AG10803 (cell line): ENCODE data around the gene C2CD3.
A peak's percentile ranks its signal among the peaks of the same experiment; 100 is the strongest.

Experiments
- DNase-seq: peaks from one replicate; pipeline ENCODE4 v3.0.0; 2010; ENCODE audit warnings: low read depth
- H3K4me3 ChIP-seq: 2 replicates; pipeline ENCODE4 v1.5.1; 2011; ENCODE audit warnings: mild to moderate bottlenecking, low read length, control low read depth
- CTCF ChIP-seq: conservative IDR thresholded peaks from 2 replicates; pipeline ENCODE4 v1.5.1; 2011; ENCODE audit warnings: mild to moderate bottlenecking, low read length, control low read depth, inconsistent platforms

C2CD3 gene

GRCh38 chr11:73998846-73999575 is 171.8 kb downstream of the C2CD3 start:
- no peak overlapping the region for H3K4me3 ChIP-seq
- no peak for DNase-seq
- no peak for TF ChIP-seq CTCF

DNA sequence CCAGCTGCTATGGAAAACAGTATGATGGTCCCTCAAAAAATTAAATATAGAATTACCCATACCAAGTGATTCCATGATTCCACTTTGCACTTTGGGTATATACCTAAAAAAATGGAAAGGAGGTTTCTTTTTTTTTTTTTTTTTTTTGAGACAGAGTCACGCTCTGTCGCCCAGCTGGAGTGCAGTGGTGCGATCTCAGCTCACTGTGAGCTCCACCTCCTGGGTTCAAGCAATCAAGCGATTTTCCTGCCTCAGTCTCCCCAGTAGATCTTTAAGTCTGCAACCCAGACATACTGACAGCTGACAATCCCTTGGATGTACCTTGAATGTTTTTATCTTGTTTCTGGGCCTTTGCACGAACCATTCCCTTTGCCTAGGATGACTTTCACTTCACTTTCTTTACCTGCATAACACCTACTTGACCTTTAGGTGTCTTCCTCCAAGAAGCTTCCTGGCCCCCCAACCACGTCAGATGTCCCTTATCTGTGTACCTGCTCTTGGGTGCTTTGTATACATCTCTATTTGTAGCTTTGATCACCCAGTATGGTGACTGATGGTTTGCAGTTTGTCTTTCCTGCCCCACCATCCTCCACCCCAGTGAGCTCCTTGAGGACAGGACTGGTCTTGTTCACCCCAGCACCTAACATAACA is 173.6 kb downstream of the C2CD3 start:
- DNase-seq: no peak
- no peak for TF ChIP-seq CTCF
- no peak overlapping the region for H3K4me3 ChIP-seq

DNA sequence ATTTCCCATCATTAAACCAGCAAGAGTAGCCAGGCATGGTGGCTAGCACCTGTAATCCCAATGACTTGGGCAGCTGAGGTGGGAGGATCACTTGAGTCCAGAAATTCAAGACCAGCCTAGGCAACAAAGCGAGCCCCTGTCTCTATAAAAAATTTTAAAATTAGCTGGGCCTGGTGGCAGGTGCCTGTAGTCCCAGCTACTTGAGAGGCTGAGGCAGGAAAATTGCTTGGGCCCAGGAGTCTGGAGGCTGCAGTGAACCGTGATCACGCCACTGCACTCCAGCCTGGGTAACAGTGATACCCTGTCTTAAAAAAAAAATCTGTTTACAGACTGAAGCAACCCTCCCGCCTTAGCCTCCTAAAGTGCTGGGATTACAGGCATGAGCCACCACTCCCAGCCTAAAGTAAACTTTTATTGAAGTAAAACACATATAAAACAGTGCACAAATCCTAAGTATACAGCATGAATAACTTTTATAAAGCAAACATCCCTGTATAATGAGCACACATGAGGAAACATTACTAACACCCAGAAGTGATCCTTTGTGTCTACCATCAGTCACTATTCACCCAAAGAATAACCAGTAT is 174.5 kb downstream of the C2CD3 start:
- no peak for TF ChIP-seq CTCF
- DNase-seq: no peak
- no peak overlapping the region for H3K4me3 ChIP-seq

DNA sequence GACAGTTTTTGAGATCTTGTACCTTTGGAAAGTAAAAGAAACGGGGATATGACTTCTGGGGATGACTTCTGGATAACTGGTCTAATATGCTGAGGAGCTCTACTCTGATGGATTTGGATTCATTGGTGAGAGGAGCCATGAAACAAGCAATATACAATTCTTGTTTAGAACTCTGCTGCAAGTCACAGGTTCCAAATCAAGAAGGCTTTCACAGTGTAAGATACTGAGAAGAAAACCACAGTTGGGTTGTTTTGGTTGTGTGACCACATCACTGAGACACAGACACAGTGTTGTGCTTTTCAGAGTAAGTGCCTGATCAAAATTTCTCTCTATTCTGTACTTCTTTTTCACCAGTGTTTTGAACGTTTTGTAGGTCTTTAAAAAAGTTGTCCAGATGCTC is 175.1 kb downstream of the C2CD3 start:
- H3K4me3 ChIP-seq: no peak overlapping the region
- TF ChIP-seq CTCF: no peak
- no peak for DNase-seq

GRCh38 chr11:73995247-73995646 is 175.6 kb downstream of the C2CD3 start:
- H3K4me3 ChIP-seq: no peak overlapping the region
- DNase-seq: peak; percentile 17
- TF ChIP-seq CTCF: no peak

GRCh38 chr11:73991471-73992006 is 179.3 kb downstream of the C2CD3 start:
- no peak for TF ChIP-seq CTCF
- no peak overlapping the region for H3K4me3 ChIP-seq
- DNase-seq: no peak
